Neural cell (in vitro differentiated cells): Measurements from ENCODE around the gene PVALB. TPM values are rescaled to one million over a fixed set of nuclear protein-coding genes. Genes with fewer than 3 reads are reported as not detected.

Experiments used
- H2AFZ ChIP-seq: fragments of 200-600, 300-800 bp; sonication (generic), shearing (Covaris generic); 2 replicates; pipeline ENCODE4 v1.6.0; 2014; ENCODE audit warnings: low read depth, mild to moderate bottlenecking, antibody characterized with exemption, low read length, moderate library complexity
- H3F3A ChIP-seq: fragments of 200-600 bp; shearing (Covaris generic); 2 replicates; pipeline ENCODE4 v1.6.1; 2016; ENCODE audit warnings: mild to moderate bottlenecking, moderate library complexity, mixed read lengths, antibody characterized with exemption, low read length; ENCODE audit not compliant: insufficient read depth, poor library complexity, severe bottlenecking
- H3K27ac ChIP-seq: fragments of 200-600, 300-800 bp; sonication (generic), shearing (Covaris generic); 2 replicates; pipeline ENCODE4 v1.5.1; 2014; ENCODE audit warnings: mild to moderate bottlenecking, low read length, moderate library complexity
- H3K27me3 ChIP-seq: fragments of 300-800, 200-600 bp; sonication (generic), shearing (Covaris generic); 2 replicates; pipeline ENCODE4 v1.6.0; 2014; ENCODE audit warnings: mild to moderate bottlenecking, low read depth, low read length, moderate library complexity; ENCODE audit not compliant: insufficient read depth
- H3K36me3 ChIP-seq: fragments of 300-800, 200-600 bp; sonication (generic), shearing (Covaris generic); 2 replicates; pipeline ENCODE4 v1.5.1; 2014; ENCODE audit warnings: mild to moderate bottlenecking, antibody characterized with exemption, low read length, moderate library complexity; ENCODE audit not compliant: insufficient read depth
- H3K4me2 ChIP-seq: fragments of 300-800, 200-600 bp; sonication (generic), shearing (Covaris generic); 2 replicates; pipeline ENCODE4 v1.6.0; 2014; ENCODE audit warnings: mild to moderate bottlenecking, low read length
- H3K4me3 ChIP-seq: fragments of 300-800, 200-600 bp; sonication (generic), shearing (Covaris generic); 2 replicates; pipeline ENCODE4 v1.5.1; 2014; ENCODE audit warnings: mild to moderate bottlenecking, low read length, moderate library complexity
- H3K79me2 ChIP-seq: fragments of 200-600 bp; shearing (Covaris generic); replicated peaks from 2 replicates; pipeline ENCODE4 v1.6.0; 2014; ENCODE audit warnings: mild to moderate bottlenecking, low read length, moderate library complexity; ENCODE audit not compliant: insufficient read depth
- H3K9ac ChIP-seq: fragments of 300-800, 200-600 bp; sonication (generic), shearing (Covaris generic); 2 replicates; pipeline ENCODE4 v1.6.1; 2016; ENCODE audit warnings: mild to moderate bottlenecking, low read length, mixed read lengths
- H3K9me2 ChIP-seq: fragments of 200-600 bp; shearing (Covaris generic); 2 replicates; pipeline ENCODE4 v1.6.1; 2016; ENCODE audit warnings: mild to moderate bottlenecking, low read length, mixed read lengths; ENCODE audit not compliant: insufficient read depth
- H3K9me3 ChIP-seq: fragments of 200-600, 300-800 bp; sonication (generic), shearing (Covaris generic); 2 replicates; pipeline ENCODE4 v1.6.1; 2016; ENCODE audit warnings: mild to moderate bottlenecking, mixed run types, low read length, moderate library complexity, mixed read lengths
- H4K20me1 ChIP-seq: fragments of 200-600 bp; shearing (Covaris generic); 2 replicates; pipeline ENCODE4 v1.6.1; 2016; ENCODE audit warnings: mild to moderate bottlenecking, mixed run types; ENCODE audit not compliant: insufficient read depth
- CTCF ChIP-seq: fragments of 450-650 bp; IDR thresholded peaks from 2 replicates; pipeline ENCODE4 v1.5.1; 2014; ENCODE audit warnings: antibody characterized with exemption, mild to moderate bottlenecking, moderate library complexity; ENCODE audit not compliant: poor library complexity, severe bottlenecking
- EP300 ChIP-seq: fragments of 450-650 bp; conservative IDR thresholded peaks from 2 replicates; pipeline ENCODE4 v1.6.1; 2014; ENCODE audit warnings: antibody characterized with exemption, mild to moderate bottlenecking, moderate library complexity; ENCODE audit not compliant: poor library complexity, severe bottlenecking
- EZH2 ChIP-seq: fragments of 200-600, 300-800 bp; shearing (Covaris generic), sonication (generic); IDR thresholded peaks from 2 replicates; pipeline ENCODE4 v1.6.1; 2014; ENCODE audit warnings: antibody characterized with exemption, low read length, borderline replicate concordance, mild to moderate bottlenecking; ENCODE audit not compliant: insufficient read depth, poor library complexity, severe bottlenecking
- MXI1 ChIP-seq: fragments of 450-650 bp; conservative IDR thresholded peaks from 2 replicates; pipeline ENCODE4 v1.6.1; 2014; ENCODE audit warnings: antibody characterized with exemption, mild to moderate bottlenecking; ENCODE audit not compliant: poor library complexity, severe bottlenecking
- POLR2AphosphoS5 ChIP-seq: IDR thresholded peaks from 2 replicates; pipeline ENCODE4 v1.6.1; 2012
- RAD21 ChIP-seq: fragments of 450-650 bp; conservative IDR thresholded peaks from 2 replicates; pipeline ENCODE4 v1.6.1; 2014; ENCODE audit warnings: antibody characterized with exemption, mild to moderate bottlenecking, moderate library complexity
- REST ChIP-seq: IDR thresholded peaks from 2 replicates; pipeline ENCODE4 v1.6.1; 2012; ENCODE audit warnings: borderline replicate concordance
- SMC3 ChIP-seq: fragments of 450-650 bp; conservative IDR thresholded peaks from 2 replicates; pipeline ENCODE4 v1.6.1; 2014; ENCODE audit warnings: antibody characterized with exemption, mild to moderate bottlenecking, moderate library complexity; ENCODE audit not compliant: poor library complexity
- TAF1 ChIP-seq: IDR thresholded peaks from 2 replicates; pipeline ENCODE4 v1.6.1; 2012; ENCODE audit warnings: low read depth
- polyA plus RNA-seq: library from polyadenylated mRNA; depleted of rRNA; stranded (reverse); fragments of >200 nt; gene quantifications from 2 replicates; pipeline ENCODE4 v1.2.3, GENCODE V29; 2014

PVALB gene
- polyA plus RNA-seq, 1 donor from 2014 or later = not detected

- H3K79me2 ChIP-seq = no peaks in the 10 kb centered on the region
- H3K9ac ChIP-seq = no peak overlapping the region
- no peak overlapping the region for H3K27ac ChIP-seq
- TF ChIP-seq EZH2 (no peak), TAF1 (no peak), EP300 (no peak), RAD21 (no peak), REST (no peak), SMC3 (no peak), CTCF (no peak)
- peak overlapping the region; percentile 65 for H3K4me3 ChIP-seq
- no peak overlapping the region for H3K4me2 ChIP-seq
- H4K20me1 ChIP-seq = no peaks in the 10 kb centered on the region
- H3F3A ChIP-seq = no peaks in the 10 kb centered on the region
- H2AFZ ChIP-seq = no peak overlapping the region
- H3K27me3 ChIP-seq = peaks cover 43% of the 10 kb centered on the region
- no peaks in the 10 kb centered on the region for H3K36me3 ChIP-seq
- no peaks in the 10 kb centered on the region for H3K9me3 ChIP-seq
- no peaks in the 10 kb centered on the region for H3K9me2 ChIP-seq
Measured at GRCh38 chr22:36817525-36817848, 652 bp upstream of the PVALB start.

- Histone ChIP-seq H3F3A (no peaks in the 10 kb centered on the region), H3K27me3 (peaks cover 43% of the 10 kb centered on the region), H4K20me1 (no peaks in the 10 kb centered on the region), H3K79me2 (no peaks in the 10 kb centered on the region), H3K9me3 (no peaks in the 10 kb centered on the region), H3K27ac (no peak overlapping the region), H3K36me3 (no peaks in the 10 kb centered on the region), H3K4me2 (peak overlapping the region; percentile 35), H3K9ac (no peak overlapping the region), H3K4me3 (peak overlapping the region; percentile 65), H3K9me2 (no peaks in the 10 kb centered on the region), H2AFZ (no peak overlapping the region)
- TF ChIP-seq POLR2AphosphoS5 (no peak), EZH2 (no peak), REST (no peak), RAD21 (no peak), SMC3 (no peak), TAF1 (no peak), MXI1 (no peak), EP300 (no peak), CTCF (no peak)
Measured at GRCh38 chr22:36816339-36816635, 548 bp downstream of the PVALB start.
